ENCODE results near the gene TEX52. TPM values are rescaled to one million over a fixed set of nuclear protein-coding genes. Genes with fewer than 3 reads are reported as not detected.
"Not testable (repeated sequence)": the region's sequence is repeated elsewhere in the genome, so short reads cannot be mapped to it uniquely, and the experiment has no call there.

Gene TEX52
- polyA plus RNA-seq, 3 donors, result not detected

DNA sequence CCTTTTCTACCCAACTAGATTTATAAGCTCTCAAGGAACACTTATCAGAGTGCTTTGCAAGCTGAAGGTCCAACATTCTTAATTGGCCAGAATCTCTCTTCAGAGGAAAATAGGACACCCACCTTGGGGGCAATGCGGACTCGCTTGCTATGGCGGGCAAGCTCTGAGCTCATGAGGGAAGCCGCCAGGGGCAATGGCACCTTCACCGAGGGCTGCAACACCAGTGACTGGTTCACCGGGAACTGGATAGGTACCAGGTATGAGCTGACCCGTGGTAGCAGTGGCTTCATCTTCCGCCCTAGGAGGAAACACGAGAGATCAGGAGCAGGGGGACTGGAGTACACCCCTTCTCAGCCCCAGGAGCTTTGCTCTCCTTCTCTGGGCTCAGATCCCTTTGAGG lies 7.4 kb upstream of the TEX52 start:
- Histone ChIP-seq H3K9ac (ENCODE audit: insufficient read depth, low read length, poor library complexity, severe bottlenecking) (no peak overlapping the region), H4K20me1 (ENCODE audit: insufficient read depth, low read length) (no peaks in the 10 kb centered on the region), H3K9me3 (replicated peaks in 1 of 2; ENCODE audit: control insufficient read depth in 1 of 2, insufficient read depth in 1 of 2, low read length in 2 of 2) (no peaks in the 10 kb centered on the region), H3K79me2 (ENCODE audit: insufficient read depth, low read length) (no peaks in the 10 kb centered on the region), H3K27me3 (ENCODE audit: control insufficient read depth in 2 of 2, insufficient read depth in 2 of 2, low read length in 2 of 2) (no peaks in the 10 kb centered on the region), H2AFZ (ENCODE audit: insufficient read depth, low read depth, low read length, poor library complexity, severe bottlenecking) (no peak overlapping the region), H3K4me3 (replicated peaks in 1 of 3; ENCODE audit: low read depth in 2 of 3, low read length in 3 of 3) (no peak overlapping the region), H3K27ac (ENCODE audit: low read depth in 1 of 2, low read length in 2 of 2) (no peak overlapping the region), H3K36me3 (replicated peaks in 1 of 2; ENCODE audit: control insufficient read depth in 1 of 2, insufficient read depth in 2 of 2, low read length in 2 of 2) (peaks cover 52 to 88% of the 10 kb centered on the region in 2 donors), H3K4me1 (ENCODE audit: control insufficient read depth in 1 of 2, insufficient read depth in 2 of 2, low read length in 2 of 2) (no peaks in the 10 kb centered on the region), H3K4me2 (replicated peaks; ENCODE audit: extremely low read depth, low read length, poor library complexity, severe bottlenecking) (no peak overlapping the region)
- Mint-ChIP-seq H3K36me3 (peaks cover 62 to 95% of the 10 kb centered on the region in 2 donors), H3K27me3 (ENCODE audit: low read depth in 3 of 3) (peaks cover 0 to 2% (median 0%) of the 10 kb centered on the region in 3 donors), H3K4me1 (no peaks in the 10 kb centered on the region), H3K9me3 (no peaks in the 10 kb centered on the region), H3K4me3 (no peak overlapping the region), H3K27ac (peak overlapping the region in 3 of 7 donors; percentile 2 to 54 (median 41))
- TF ChIP-seq, protein P1, sequence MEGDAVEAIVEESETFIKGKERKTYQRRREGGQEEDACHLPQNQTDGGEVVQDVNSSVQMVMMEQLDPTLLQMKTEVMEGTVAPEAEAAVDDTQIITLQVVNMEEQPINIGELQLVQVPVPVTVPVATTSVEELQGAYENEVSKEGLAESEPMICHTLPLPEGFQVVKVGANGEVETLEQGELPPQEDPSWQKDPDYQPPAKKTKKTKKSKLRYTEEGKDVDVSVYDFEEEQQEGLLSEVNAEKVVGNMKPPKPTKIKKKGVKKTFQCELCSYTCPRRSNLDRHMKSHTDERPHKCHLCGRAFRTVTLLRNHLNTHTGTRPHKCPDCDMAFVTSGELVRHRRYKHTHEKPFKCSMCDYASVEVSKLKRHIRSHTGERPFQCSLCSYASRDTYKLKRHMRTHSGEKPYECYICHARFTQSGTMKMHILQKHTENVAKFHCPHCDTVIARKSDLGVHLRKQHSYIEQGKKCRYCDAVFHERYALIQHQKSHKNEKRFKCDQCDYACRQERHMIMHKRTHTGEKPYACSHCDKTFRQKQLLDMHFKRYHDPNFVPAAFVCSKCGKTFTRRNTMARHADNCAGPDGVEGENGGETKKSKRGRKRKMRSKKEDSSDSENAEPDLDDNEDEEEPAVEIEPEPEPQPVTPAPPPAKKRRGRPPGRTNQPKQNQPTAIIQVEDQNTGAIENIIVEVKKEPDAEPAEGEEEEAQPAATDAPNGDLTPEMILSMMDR (IDR thresholded peaks at IDR 0.05), result no peak
- intact Hi-C loops (cut with micrococcal nuclease), result no loop called here
- DNase-seq, result no peak
- WGBS (ENCODE audit: insufficient coverage), result 99% methylated on average over 8 of the region's 9 CpGs

DNA sequence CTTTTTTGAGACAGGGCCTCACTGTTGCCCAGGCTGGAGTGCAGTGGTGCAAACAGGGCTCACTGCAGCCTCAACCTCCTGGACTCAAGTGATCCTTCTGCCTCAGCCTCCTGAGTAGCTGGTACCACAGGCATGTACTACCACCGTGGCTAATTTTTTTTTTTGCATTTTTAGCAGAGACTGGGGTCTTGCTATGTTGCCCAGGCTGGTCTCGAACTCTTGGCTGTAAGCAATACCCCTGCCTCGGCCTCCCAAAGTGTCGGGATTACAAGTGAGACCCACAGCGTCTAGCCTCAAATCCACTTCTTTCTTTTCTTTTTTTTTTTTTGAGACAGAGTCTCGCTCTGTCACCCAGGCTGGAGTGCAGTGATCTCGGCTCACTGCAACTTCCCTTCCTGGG lies 6.6 kb upstream of the TEX52 start:
- H3K9me3 Mint-ChIP-seq; H2AFZ ChIP-seq (ENCODE audit: insufficient read depth, low read depth, low read length, poor library complexity, severe bottlenecking); H3K4me1 Mint-ChIP-seq; H3K9ac ChIP-seq (ENCODE audit: insufficient read depth, low read length, poor library complexity, severe bottlenecking); H3K27ac ChIP-seq (ENCODE audit: low read depth in 1 of 2, low read length in 2 of 2); H3K27me3 ChIP-seq (ENCODE audit: control insufficient read depth in 2 of 2, insufficient read depth in 2 of 2, low read length in 2 of 2); intact Hi-C loops (cut with micrococcal nuclease); H4K20me1 ChIP-seq (ENCODE audit: insufficient read depth, low read length); H3K79me2 ChIP-seq (ENCODE audit: insufficient read depth, low read length); H3K4me3 Mint-ChIP-seq; H3K9me3 ChIP-seq (replicated peaks in 1 of 2; ENCODE audit: control insufficient read depth in 1 of 2, insufficient read depth in 1 of 2, low read length in 2 of 2); H3K27me3 Mint-ChIP-seq (ENCODE audit: low read depth in 3 of 3); H3K4me3 ChIP-seq (replicated peaks in 1 of 3; ENCODE audit: low read depth in 2 of 3, low read length in 3 of 3); DNase-seq; H3K4me2 ChIP-seq (replicated peaks; ENCODE audit: extremely low read depth, low read length, poor library complexity, severe bottlenecking); H3K4me1 ChIP-seq (ENCODE audit: control insufficient read depth in 1 of 2, insufficient read depth in 2 of 2, low read length in 2 of 2): not testable (repeated sequence)
- H3K36me3 Mint-ChIP-seq, result peaks cover 65 to 95% of the 10 kb centered on the region in 2 donors
- 100% methylated on average over 6 of the region's 7 CpGs for WGBS (ENCODE audit: insufficient coverage)
- H3K36me3 ChIP-seq (replicated peaks in 1 of 2; ENCODE audit: control insufficient read depth in 1 of 2, insufficient read depth in 2 of 2, low read length in 2 of 2), result peaks cover 52 to 89% of the 10 kb centered on the region in 2 donors
- H3K27ac Mint-ChIP-seq, result peak overlapping the region in 2 of 7 donors; percentile 42 to 75
